HEK293 (cell line): ENCODE results near the gene LRRC2.

Source experiments
- CTCF ChIP-seq: fragments of 450-650 bp; formaldehyde crosslinking; IDR thresholded peaks from 2 replicates; pipeline ENCODE4 v1.5.1; 2016; ENCODE audit warnings: missing biosample characterization, missing genetic modification characterization
- KLF9 ChIP-seq: fragments of 450-650 bp; formaldehyde crosslinking; IDR thresholded peaks from 2 replicates; pipeline ENCODE4 v1.5.1; 2016; ENCODE audit warnings: missing biosample characterization, missing genetic modification characterization, low read depth

- TF ChIP-seq KLF9 (tag by site-specific recombination) (no peak), CTCF (tag by site-specific recombination) (no peak)
These were observed 49.6 kb downstream of the LRRC2 start for GRCh38 chr3:46516521-46516920.
